ENCODE measurements around the gene NLRC5. TPM values are rescaled to one million over a fixed set of nuclear protein-coding genes. Genes with fewer than 3 reads are reported as not detected.

Gene NLRC5
- total RNA-seq, 1 experiment from 2014 or later: 2.4 TPM

- Histone ChIP-seq H3K9ac (ENCODE audit: extremely low read depth, insufficient read length, low read length) (no peak within 1 kb of the TSS), H2AK5ac (ENCODE audit: insufficient read length, low read length) (no peak within 1 kb of the TSS), H4K8ac (replicated peaks; ENCODE audit: insufficient read length, low read depth, low read length) (no peak within 1 kb of the TSS), H3K18ac (ENCODE audit: insufficient read length, low read depth, low read length) (no peak within 1 kb of the TSS), H3K79me1 (ENCODE audit: insufficient read depth, low read depth, low read length, poor library complexity, severe bottlenecking) (no peaks in the 10 kb centered on the region), H3K56ac (ENCODE audit: insufficient read length, low read depth, low read length) (no peak within 1 kb of the TSS), H3K79me2 (ENCODE audit: insufficient read depth, low read length) (no peaks in the 10 kb centered on the region), H2BK12ac (ENCODE audit: insufficient read length, low read depth, low read length) (no peak within 1 kb of the TSS), H4K5ac (ENCODE audit: insufficient read length, low read depth, low read length) (no peak within 1 kb of the TSS), H3K14ac (ENCODE audit: insufficient read depth, low read length) (no peak within 1 kb of the TSS), H4K91ac (ENCODE audit: insufficient read length, low read depth, low read length) (no peak within 1 kb of the TSS), H3K23me2 (ENCODE audit: insufficient read length, low read depth, low read length, poor library complexity, severe bottlenecking) (no peaks in the 10 kb centered on the region), H3K4me1 (ENCODE audit: insufficient read depth, low read length) (no peaks in the 10 kb centered on the region), H2BK20ac (ENCODE audit: low read depth, low read length, poor library complexity, severe bottlenecking) (no peak within 1 kb of the TSS), H2BK15ac (ENCODE audit: low read depth, low read length) (no peak within 1 kb of the TSS), H3K27me3 (ENCODE audit: insufficient read depth, low read length) (no peaks in the 10 kb centered on the region), H2BK120ac (ENCODE audit: low read depth, low read length, poor library complexity, severe bottlenecking) (no peak within 1 kb of the TSS), H2AFZ (ENCODE audit: low read length) (no peak within 1 kb of the TSS), H3K23ac (ENCODE audit: insufficient read length, low read depth, low read length) (no peak within 1 kb of the TSS), H3K4me2 (ENCODE audit: insufficient read depth, insufficient read length, low read length) (no peak within 1 kb of the TSS), H3T11ph (ENCODE audit: low read length) (no peak within 1 kb of the TSS), H3K9me3 (ENCODE audit: control insufficient read depth, low read depth, low read length) (no peaks in the 10 kb centered on the region), H3K27ac (ENCODE audit: insufficient read length, low read depth, low read length) (no peak within 1 kb of the TSS), H2BK5ac (ENCODE audit: insufficient read length, low read length) (no peak within 1 kb of the TSS), H3K4ac (ENCODE audit: low read depth, low read length) (no peak within 1 kb of the TSS), H4K20me1 (ENCODE audit: control insufficient read depth, insufficient read depth, insufficient read length) (no peaks in the 10 kb centered on the region)
- peaks cover 1% of the 10 kb centered on the region for H3K27me3 Mint-ChIP-seq (ENCODE audit: low read depth)
- H3K27ac Mint-ChIP-seq: peak within 1 kb of the TSS in 1 of 3 experiments; percentile 8; a peak in 2 of 7 replicates
- H3K4me1 Mint-ChIP-seq: peaks cover 2 to 3% of the 10 kb centered on the region in 2 experiments; a peak in 2 of 4 replicates
- WGBS (ENCODE audit: extremely low coverage, insufficient read length, low lambda C conversion rate): no CpG with 5 or more reads among the region's 12 CpGs
- no peak for DNase-seq
- TF ChIP-seq CTCF (conservative IDR thresholded peaks at IDR 0.05): no peak
- no peak within 1 kb of the TSS; a peak in 1 of 5 replicates for H3K4me3 Mint-ChIP-seq
- H3K9me3 Mint-ChIP-seq: no peaks in the 10 kb centered on the region
- H3K36me3 Mint-ChIP-seq (ENCODE audit: insufficient read depth in 1 of 3, low read depth in 3 of 3): no peaks in the 10 kb centered on the region; a peak in 1 of 7 replicates
Observed at GRCh38 chr16:56961851-56962281, 27.5 kb upstream of the NLRC5 start, which contains the start of gene CETP. Gene CETP (plus strand): TSS chr16:56961950. CDS start chr16:56961980, 30 bp downstream.

Measured in H9 (cell line).